Caco-2 (cell line): ENCODE data around the gene CST2. TPM values are rescaled to one million over a fixed set of nuclear protein-coding genes. Genes with fewer than 3 reads are reported as not detected.
A peak's percentile ranks its signal among the peaks of the same experiment; 100 is the strongest.

ENCODE experiments used
- Bru-seq: library from RNA; stranded (reverse); fragments of 400-500 nt; gene quantifications from one replicate; lab custom pipeline; 2021; lab: Mats Ljungman, UMichigan
- BruChase-seq, 2 experiments: library from RNA; stranded (reverse); fragments of 400-500 nt; gene quantifications; one replicate each; lab custom pipeline; 2021; lab: Mats Ljungman, UMichigan
- BruUV-seq: library from RNA; stranded (reverse); fragments of 400-500 nt; replicated peaks from 2 replicates; lab custom pipeline; 2021; lab: Mats Ljungman, UMichigan
- CTCF ChIA-PET: fragments of 300-600 bp; sonication (Branson Sonifier 250); formaldehyde crosslinking; loops from one replicate; lab custom pipeline; 2022; ENCODE audit warnings: antibody characterized with exemption; lab: Charles Lee
- POLR2A ChIA-PET: fragments of 300-600 bp; sonication (Branson Sonifier 250); formaldehyde crosslinking; loops from one replicate; lab custom pipeline; 2022; ENCODE audit warnings: antibody characterized with exemption; lab: Charles Lee
- DNase-seq, 2 experiments: peaks; one replicate each; pipeline versions ENCODE4 v3.0.0 to v3.0.0-alpha.2; 2020 to 2022
- H3K27me3 ChIP-seq: replicated peaks from 2 replicates; pipeline ENCODE4 v1.6.0; 2011; ENCODE audit warnings: low read length; ENCODE audit not compliant: control insufficient read depth, insufficient read depth
- H3K36me3 ChIP-seq: 2 replicates; pipeline ENCODE4 v1.5.1; 2011; ENCODE audit warnings: low read length; ENCODE audit not compliant: control insufficient read depth, insufficient read depth
- H3K4me1 ChIP-seq: fragments of 250-450 bp; sonication (Bioruptor Pico); 2 replicates; pipeline ENCODE4 v1.5.1; 2020; ENCODE audit warnings: mild to moderate bottlenecking
- H3K4me3 ChIP-seq: 2 replicates; pipeline ENCODE4 v1.5.1; 2011; ENCODE audit warnings: low read depth, mild to moderate bottlenecking, control low read depth, low read length
- H3K9me3 ChIP-seq: fragments of 250-450 bp; sonication (Bioruptor Pico); 2 replicates; pipeline ENCODE4 v1.5.1; 2020; ENCODE audit warnings: mild to moderate bottlenecking, moderate library complexity
- H3K27ac Mint-ChIP-seq: one replicate; pipeline ENCODE4 v1.8.0; 2022; ENCODE audit warnings: mixed read lengths; ENCODE audit not compliant: unreplicated experiment
- H3K27me3 Mint-ChIP-seq: one replicate; pipeline ENCODE4 v1.8.0; 2022; ENCODE audit warnings: mixed read lengths; ENCODE audit not compliant: insufficient read depth, unreplicated experiment
- H3K36me3 Mint-ChIP-seq: one replicate; pipeline ENCODE4 v1.8.0; 2022; ENCODE audit warnings: mild to moderate bottlenecking, mixed read lengths; ENCODE audit not compliant: insufficient read depth, unreplicated experiment
- H3K4me1 Mint-ChIP-seq: one replicate; pipeline ENCODE4 v1.8.0; 2022; ENCODE audit warnings: low read depth, mixed read lengths; ENCODE audit not compliant: unreplicated experiment
- H3K4me3 Mint-ChIP-seq: one replicate; pipeline ENCODE4 v1.8.0; 2022; ENCODE audit warnings: mild to moderate bottlenecking, moderate library complexity, mixed read lengths; ENCODE audit not compliant: unreplicated experiment
- H3K9me3 Mint-ChIP-seq: one replicate; pipeline ENCODE4 v1.8.0; 2022; ENCODE audit warnings: mixed read lengths; ENCODE audit not compliant: unreplicated experiment
- intact Hi-C: fragments of 100-400 bp; cut with micrococcal nuclease; formaldehyde crosslinking; loops from one replicate; pipeline ENCODE4 v1.10.0; 2022; ENCODE audit not compliant: unreplicated experiment
- long read RNA-seq: library from polyadenylated mRNA; stranded (forward); transcript quantifications from one replicate; pipeline ENCODE4 v2.0.0, GENCODE V29; 2022
- total RNA-seq: library from RNA; stranded (reverse); gene quantifications from 2 replicates; pipeline ENCODE4 v1.2.3, GENCODE V29; 2022
- TF ChIP-seq, protein P1 (sequence below), 2 experiments: fragments of 200-600 bp in 1 of 2; IDR thresholded peaks; 1 replicate in 1 of 2; 2 replicates in 1 of 2; pipeline versions ENCODE4 v1.5.1 to v1.8.0; 2011 to 2022; ENCODE audit warnings: antibody characterized with exemption in 1 of 2, control low read depth in 1 of 2, inconsistent platforms in 1 of 2, low read depth in 1 of 2, low read length in 1 of 2, mild to moderate bottlenecking in 1 of 2, moderate library complexity in 1 of 2; ENCODE audit not compliant: insufficient read depth in 1 of 2, severe bottlenecking in 1 of 2, unreplicated experiment in 1 of 2

CST2 gene
- total RNA-seq (not detected in 2 replicates), Bru-seq, nascent RNA (not detected), BruChase-seq, experiment 1, labeled RNA remaining after a 2-hour chase (not detected), BruChase-seq, experiment 2, labeled RNA remaining after a 6-hour chase (percentile 18 among the genes with signal in this experiment)
- long read RNA-seq = 0 reads

- ChIA-PET CTCF (no interaction called here), POLR2A (no interaction called here)
- H3K4me1 Mint-ChIP-seq = peaks cover 5% of the 10 kb centered on the region
- no peaks in the 10 kb centered on the region for H3K36me3 Mint-ChIP-seq
- Histone ChIP-seq H3K4me3 (no peak within 1 kb of the TSS), H3K27me3 (no peaks in the 10 kb centered on the region), H3K4me1 (no peaks in the 10 kb centered on the region), H3K36me3 (no peaks in the 10 kb centered on the region), H3K9me3 (no peaks in the 10 kb centered on the region)
- no peak within 1 kb of the TSS for H3K4me3 Mint-ChIP-seq
- H3K27ac Mint-ChIP-seq = no peak within 1 kb of the TSS
- H3K27me3 Mint-ChIP-seq = no peaks in the 10 kb centered on the region
- BruUV-seq = no TSS peak
- intact Hi-C loops = no loop called here
- TF ChIP-seq, protein P1, sequence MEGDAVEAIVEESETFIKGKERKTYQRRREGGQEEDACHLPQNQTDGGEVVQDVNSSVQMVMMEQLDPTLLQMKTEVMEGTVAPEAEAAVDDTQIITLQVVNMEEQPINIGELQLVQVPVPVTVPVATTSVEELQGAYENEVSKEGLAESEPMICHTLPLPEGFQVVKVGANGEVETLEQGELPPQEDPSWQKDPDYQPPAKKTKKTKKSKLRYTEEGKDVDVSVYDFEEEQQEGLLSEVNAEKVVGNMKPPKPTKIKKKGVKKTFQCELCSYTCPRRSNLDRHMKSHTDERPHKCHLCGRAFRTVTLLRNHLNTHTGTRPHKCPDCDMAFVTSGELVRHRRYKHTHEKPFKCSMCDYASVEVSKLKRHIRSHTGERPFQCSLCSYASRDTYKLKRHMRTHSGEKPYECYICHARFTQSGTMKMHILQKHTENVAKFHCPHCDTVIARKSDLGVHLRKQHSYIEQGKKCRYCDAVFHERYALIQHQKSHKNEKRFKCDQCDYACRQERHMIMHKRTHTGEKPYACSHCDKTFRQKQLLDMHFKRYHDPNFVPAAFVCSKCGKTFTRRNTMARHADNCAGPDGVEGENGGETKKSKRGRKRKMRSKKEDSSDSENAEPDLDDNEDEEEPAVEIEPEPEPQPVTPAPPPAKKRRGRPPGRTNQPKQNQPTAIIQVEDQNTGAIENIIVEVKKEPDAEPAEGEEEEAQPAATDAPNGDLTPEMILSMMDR (IDR thresholded peaks at IDR 0.05; ENCODE audit: insufficient read depth in 1 of 2, low read depth in 1 of 2, low read length in 1 of 2, severe bottlenecking in 1 of 2, unreplicated experiment in 1 of 2) = no peak
- H3K9me3 Mint-ChIP-seq = no peaks in the 10 kb centered on the region
- DNase-seq = no peak
These were observed at the start of gene CST2 for GRCh38 chr20:23826541-23827021. Gene CST2, minus strand, starts transcription at chr20:23826729. Its CDS starts 69 bp downstream, at chr20:23826660.

- peaks cover 7% of the 10 kb centered on the region for H3K4me1 Mint-ChIP-seq
- TF ChIP-seq, protein P1 (IDR thresholded peaks at IDR 0.05; ENCODE audit: insufficient read depth in 1 of 2, low read depth in 1 of 2, low read length in 1 of 2, severe bottlenecking in 1 of 2, unreplicated experiment in 1 of 2) = no peak
- CTCF ChIA-PET = no interaction called here
- POLR2A ChIA-PET = no interaction called here
- no peak overlapping the region for H3K27ac Mint-ChIP-seq
- Histone ChIP-seq H3K9me3 (no peaks in the 10 kb centered on the region; the same call in 1 of the 2 replicates), H3K4me1 (peaks cover 16% of the 10 kb centered on the region), H3K27me3 (no peaks in the 10 kb centered on the region; the same call in 1 of the 2 replicates), H3K4me3 (no peak overlapping the region), H3K36me3 (no peaks in the 10 kb centered on the region)
- intact Hi-C loops = no loop called here
- BruUV-seq = no TSS peak
- no peak overlapping the region for H3K4me3 Mint-ChIP-seq
- no peaks in the 10 kb centered on the region for H3K36me3 Mint-ChIP-seq
- peaks cover 2% of the 10 kb centered on the region for H3K27me3 Mint-ChIP-seq
- no peaks in the 10 kb centered on the region for H3K9me3 Mint-ChIP-seq
- DNase-seq = no peak
These were observed 49.2 kb upstream of the CST2 start for GRCh38 chr20:23875606-23876237.

DNA sequence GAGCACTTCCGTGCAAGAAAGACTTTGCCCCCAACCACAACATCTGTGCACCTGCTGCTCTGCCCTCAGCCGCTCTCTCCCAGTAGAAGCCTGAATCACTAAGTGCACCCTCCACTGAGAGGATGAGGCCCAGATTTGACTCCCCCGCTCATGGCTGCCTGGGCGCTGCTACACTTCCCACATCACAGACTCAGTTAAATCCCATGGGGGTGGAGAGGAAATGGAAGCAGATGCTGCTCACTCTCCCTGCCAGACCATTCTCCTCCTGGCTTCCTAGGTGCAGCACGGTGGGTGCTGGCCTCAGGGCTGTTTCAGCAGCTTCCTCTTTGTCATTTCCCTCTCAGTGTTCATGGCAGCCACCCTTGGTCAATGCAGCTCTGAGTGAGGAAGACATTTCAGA lies 48.2 kb upstream of the CST2 start:
- POLR2A ChIA-PET = no interaction called here
- Mint-ChIP-seq H3K9me3 (no peaks in the 10 kb centered on the region), H3K36me3 (peaks cover under 1% of the 10 kb centered on the region), H3K4me3 (no peak overlapping the region), H3K4me1 (peaks cover 6% of the 10 kb centered on the region), H3K27ac (no peak overlapping the region), H3K27me3 (peaks cover 2% of the 10 kb centered on the region)
- Histone ChIP-seq H3K27me3 (no peaks in the 10 kb centered on the region; the same call in 1 of the 2 replicates), H3K4me1 (peaks cover 8% of the 10 kb centered on the region), H3K9me3 (no peaks in the 10 kb centered on the region; the same call in 1 of the 2 replicates), H3K4me3 (no peak overlapping the region), H3K36me3 (no peaks in the 10 kb centered on the region)
- intact Hi-C loops = no loop called here
- DNase-seq = no peak
- CTCF ChIA-PET = no interaction called here
- BruUV-seq = no TSS peak
- TF ChIP-seq, protein P1 (IDR thresholded peaks at IDR 0.05; ENCODE audit: insufficient read depth in 1 of 2, low read depth in 1 of 2, low read length in 1 of 2, severe bottlenecking in 1 of 2, unreplicated experiment in 1 of 2) = no peak
